ENCODE data around the gene THOC5. TPM values are rescaled to one million over a fixed set of nuclear protein-coding genes. Genes with fewer than 3 reads are reported as not detected.
"Not testable (repeated sequence)": the region's sequence is repeated elsewhere in the genome, so short reads cannot be mapped to it uniquely, and the experiment has no call there.

Gene THOC5
- total RNA-seq, 1 donor from 2014 or later = 30.3 TPM

- DNase-seq = no peak
These were observed 10.3 kb upstream of the THOC5 start for GRCh38 chr22:29563652-29564460.

- no peak for DNase-seq
These were observed 6.3 kb upstream of the THOC5 start for GRCh38 chr22:29559853-29560252.

DNA sequence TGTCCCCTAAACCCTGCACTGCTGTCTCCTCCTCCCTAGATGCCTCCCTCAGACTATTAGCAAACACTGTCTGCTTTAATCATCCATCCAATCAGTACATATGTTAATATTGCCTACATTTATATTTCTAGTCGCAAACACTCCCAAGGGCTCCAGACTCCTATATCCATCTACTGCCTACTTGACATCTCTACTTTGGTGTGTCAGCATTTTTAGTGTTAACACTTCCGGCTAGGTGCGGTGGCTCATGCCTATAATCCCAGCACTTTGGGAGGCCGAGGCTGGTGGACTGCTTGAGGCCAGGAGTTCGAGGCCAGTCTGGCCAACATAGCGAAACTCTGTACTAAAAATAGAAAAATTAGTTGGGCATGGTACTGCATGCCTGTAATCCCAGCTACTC is 5.5 kb upstream of the THOC5 start:
- no peak for DNase-seq

GRCh38 chr22:29555065-29555644 is 1.6 kb upstream of the THOC5 start:
- DNase-seq = peak; percentile 35

DNA sequence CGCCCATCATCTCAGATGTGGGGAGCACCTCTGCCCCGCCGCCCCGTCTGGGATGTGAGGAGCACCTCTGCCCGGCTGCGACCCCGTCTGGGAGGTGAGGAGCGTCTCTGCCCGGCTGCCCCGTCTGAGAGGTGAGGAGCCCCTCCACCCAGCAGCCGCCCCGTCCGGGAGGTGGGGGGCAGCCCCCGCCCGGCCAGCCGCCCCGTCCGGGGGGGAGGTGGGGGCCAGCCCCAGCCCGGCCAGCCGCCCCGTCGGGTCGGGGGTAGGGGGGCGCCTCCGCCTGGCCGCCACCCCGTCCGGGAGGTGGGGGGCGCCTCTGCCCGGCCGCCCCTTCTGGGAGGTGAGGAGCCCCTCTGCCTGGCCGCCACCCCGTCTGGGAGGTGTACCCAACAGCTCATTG is 1.2 kb downstream of the THOC5 start:
- DNase-seq = not testable (repeated sequence)

- no peak for DNase-seq
These were observed 3.6 kb downstream of the THOC5 start for GRCh38 chr22:29550005-29550404.

- not testable (repeated sequence) for DNase-seq
These were observed 8.5 kb downstream of the THOC5 start for GRCh38 chr22:29545045-29545444.

DNA sequence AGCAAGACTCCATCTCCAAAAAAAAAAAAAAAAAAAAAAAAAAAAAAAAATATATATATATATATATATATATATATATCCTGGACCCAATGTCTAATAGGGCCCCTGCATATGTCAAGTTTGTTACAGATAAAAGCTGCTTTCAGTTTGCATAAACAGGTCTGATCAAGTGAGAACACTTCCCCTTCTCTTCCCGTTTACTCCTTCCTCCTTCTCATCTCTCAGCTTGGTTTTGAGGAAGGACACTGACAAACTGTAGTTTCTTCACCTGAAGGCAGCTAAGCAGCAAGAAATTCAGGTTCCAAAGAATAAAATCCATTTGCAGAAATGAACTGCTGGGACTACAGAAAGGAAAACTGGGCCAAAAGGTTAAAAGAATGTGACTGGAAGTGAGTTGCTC is 11.7 kb downstream of the THOC5 start:
- no peak for DNase-seq

- no peak for DNase-seq
These were observed 14.5 kb downstream of the THOC5 start for GRCh38 chr22:29539105-29539504.

DNA sequence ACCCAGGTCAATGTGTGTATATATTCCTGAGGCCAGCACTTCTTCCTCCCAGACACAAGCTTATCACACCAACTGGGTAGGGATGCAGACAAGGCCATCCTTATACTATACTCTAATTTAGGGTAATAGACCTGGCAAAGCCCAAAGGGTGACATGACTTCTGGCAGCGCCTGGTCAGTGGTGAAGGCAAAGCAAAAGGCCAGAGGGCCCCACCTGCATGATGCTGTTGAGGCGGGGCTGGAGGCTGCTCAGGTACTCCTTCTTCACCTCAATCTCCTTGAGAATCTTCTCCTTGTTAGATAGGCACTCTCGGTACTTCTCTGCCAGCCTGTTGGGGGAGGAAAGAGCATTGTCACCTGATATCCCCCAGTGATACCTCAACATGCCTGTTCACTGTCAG is 17.1 kb downstream of the THOC5 start:
- DNase-seq = no peak

DNA sequence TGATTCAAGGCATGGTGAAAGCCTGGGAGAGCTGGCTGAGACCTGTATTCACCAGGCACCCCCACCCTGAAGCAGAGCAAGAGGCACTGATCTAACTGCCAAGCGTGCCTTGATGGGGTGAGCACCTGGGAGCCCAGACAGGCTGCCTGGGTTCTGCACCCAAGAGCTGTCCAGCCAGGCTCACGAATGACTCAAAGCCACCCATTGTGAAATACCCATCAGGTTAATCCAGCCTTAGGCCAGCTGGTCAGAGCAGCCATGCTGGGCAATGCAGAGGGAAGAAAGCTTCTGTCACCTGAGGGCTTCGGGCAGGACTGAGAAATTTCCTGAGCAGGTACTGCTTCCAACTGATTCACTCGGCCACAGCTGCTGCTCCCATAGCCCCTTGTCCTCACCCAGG is 22.1 kb downstream of the THOC5 start:
- DNase-seq = no peak

GRCh38 chr22:29530716-29531115 is 22.8 kb downstream of the THOC5 start:
- DNase-seq = no peak

- no peak for DNase-seq
These were observed 25.4 kb downstream of the THOC5 start for GRCh38 chr22:29528144-29528543.

DNA sequence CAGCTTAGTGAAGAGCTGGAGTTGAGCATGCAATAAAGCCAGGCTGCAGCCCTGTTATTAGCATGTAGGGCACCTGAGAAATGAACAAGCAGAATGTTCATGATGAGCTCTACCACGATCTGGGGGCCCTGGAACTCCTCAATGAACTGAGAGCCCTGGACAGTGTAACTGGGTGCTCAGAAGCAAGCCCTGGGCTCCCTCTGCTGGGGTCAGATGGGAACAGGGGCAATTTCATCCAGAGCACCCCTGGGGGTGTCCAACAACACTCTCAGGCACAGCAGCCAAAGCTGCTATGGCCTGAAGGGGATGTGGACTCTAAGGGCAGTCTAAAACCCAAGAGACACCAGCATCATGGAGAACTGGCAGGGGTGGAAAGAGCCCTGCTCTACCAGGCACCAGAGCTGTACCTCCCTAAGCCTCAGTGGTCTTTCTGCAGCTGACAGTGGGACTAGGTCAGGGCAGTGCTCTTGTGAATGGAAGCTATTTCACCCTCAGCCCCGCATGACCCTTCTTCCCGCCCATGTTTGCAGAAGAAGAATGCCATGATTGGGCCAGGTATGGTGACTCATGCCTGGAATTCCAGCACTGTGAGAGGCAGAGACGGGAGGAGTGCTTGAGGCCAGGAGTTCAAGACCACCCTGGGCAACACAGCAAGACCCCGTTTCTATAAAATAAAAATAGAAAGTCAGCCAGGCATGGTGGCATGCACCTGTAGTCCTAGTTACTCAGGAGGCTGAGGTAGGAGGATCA is 28.9 kb downstream of the THOC5 start:
- DNase-seq = no peak

DNA sequence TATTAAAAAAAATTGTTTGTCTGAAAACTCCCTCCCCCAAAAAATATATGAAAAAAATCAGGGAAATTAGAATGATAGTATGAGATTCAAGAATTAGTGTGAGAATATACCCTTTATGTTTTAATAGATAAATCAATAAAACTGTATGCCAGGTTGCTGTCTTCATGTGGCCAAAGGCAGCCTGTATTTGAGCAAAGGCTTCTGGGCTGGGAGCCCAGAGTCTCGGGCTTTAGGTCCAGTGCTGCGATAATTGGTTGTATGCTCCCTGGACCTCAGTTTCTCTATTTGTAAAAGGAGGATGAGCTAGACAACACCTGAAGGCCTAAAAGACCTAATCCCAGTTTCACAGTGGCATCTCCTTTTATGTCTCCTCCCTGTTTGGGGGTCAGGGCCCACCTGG is 29.8 kb downstream of the THOC5 start:
- DNase-seq = no peak

DNA sequence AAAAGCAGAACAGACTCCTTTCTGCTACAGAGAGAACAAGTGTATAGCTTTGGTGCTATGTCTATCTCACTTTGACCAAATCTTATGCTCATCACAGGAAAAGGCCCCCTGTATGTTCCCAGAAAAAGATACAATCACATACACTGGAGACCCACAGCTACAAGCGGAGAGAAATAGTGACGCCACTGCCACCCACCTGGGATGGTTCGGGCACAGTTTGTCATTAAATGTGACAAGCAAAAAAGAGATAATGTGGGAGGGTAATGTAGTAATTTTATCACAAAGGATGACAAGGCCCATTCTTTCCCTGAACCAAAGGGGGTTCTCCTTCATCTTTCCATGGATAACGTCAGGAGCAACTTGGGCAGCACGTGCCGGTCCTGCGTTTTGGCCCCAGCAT is 32.0 kb downstream of the THOC5 start:
- no peak for DNase-seq

DNA sequence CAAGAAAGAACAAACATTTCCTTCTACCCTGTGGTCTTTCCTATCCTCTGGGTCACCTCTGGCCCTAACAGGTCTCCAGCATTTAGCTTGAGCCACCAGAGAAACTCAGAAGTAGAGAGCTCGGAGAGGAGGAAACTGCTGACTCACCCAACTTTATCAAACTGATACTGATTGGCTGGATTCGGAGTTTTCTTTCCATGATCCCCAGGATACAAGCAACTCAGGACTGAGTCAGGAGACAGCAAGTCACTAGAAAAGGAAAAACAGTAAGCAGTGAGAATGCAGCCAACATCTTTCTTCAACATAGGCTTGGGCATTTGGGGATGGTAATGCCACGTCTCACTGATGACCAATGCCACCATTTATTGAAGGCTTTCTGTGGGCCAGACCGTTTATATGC is 32.7 kb downstream of the THOC5 start:
- DNase-seq = no peak

- no peak for DNase-seq
These were observed 33.6 kb downstream of the THOC5 start for GRCh38 chr22:29519996-29520395.

DNA sequence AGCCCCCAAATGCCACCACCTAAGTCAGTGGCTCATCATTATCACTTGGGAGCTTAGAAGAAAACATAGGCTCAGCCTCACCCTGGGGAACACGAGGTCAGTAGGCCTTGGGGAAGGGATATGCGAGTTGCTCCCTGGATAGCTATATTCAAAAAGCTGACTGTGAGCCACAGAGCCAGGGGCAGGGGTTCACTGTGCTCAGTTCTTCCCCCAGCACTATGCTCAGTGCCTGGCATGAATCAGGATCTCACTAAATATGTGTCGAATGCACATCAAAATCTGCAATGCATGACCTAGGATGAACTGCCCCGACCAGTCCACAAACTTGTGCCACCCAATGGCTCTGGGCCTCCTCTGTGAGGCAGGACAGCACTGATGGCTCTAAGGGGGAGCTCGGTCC is 35.1 kb downstream of the THOC5 start:
- no peak for DNase-seq

GRCh38 chr22:29517215-29517908 is 36.2 kb downstream of the THOC5 start:
- DNase-seq = no peak

- no peak for DNase-seq
These were observed 41.5 kb downstream of the THOC5 start for GRCh38 chr22:29512031-29512430.

- DNase-seq = no peak
These were observed 42.3 kb downstream of the THOC5 start for GRCh38 chr22:29511126-29511862.
